Sigmoid colon (tissue), 7 donors: Measurements from ENCODE around the gene LPCAT3. TPM values are rescaled to one million over a fixed set of nuclear protein-coding genes. Genes with fewer than 3 reads are reported as not detected.
A peak's percentile ranks its signal among the peaks of the same experiment; 100 is the strongest.

Experiments used
- DNase-seq: peaks from one replicate; pipeline ENCODE4 v3.0.0-alpha.2; 2019
- H3K27ac ChIP-seq, 4 donors: fragments of 200-600 bp; sonication (generic); one replicate each; pipeline ENCODE4 v1.5.1; 2016 to 2019; ENCODE audit warnings: mild to moderate bottlenecking in 1 of 4
- H3K27me3 ChIP-seq, 3 donors: fragments of 200-600 bp; sonication (generic); one replicate each; pipeline ENCODE4 v1.5.1; 2019; ENCODE audit warnings: mild to moderate bottlenecking in 1 of 3
- H3K36me3 ChIP-seq, 4 donors: fragments of 200-600 bp; sonication (generic); one replicate each; pipeline ENCODE4 v1.5.1; 2016 to 2019
- H3K4me1 ChIP-seq, 4 donors: fragments of 200-600 bp; sonication (generic); one replicate each; pipeline ENCODE4 v1.5.1; 2017 to 2019
- H3K4me3 ChIP-seq, 4 donors: fragments of 200-600 bp; sonication (generic); one replicate each; pipeline ENCODE4 v1.5.1; 2017 to 2019; ENCODE audit warnings: mild to moderate bottlenecking in 2 of 4, moderate library complexity in 1 of 4
- H3K9me3 ChIP-seq, 4 donors: fragments of 200-600 bp in 3 of 4; sonication (generic) in 3 of 4; one replicate each; pipeline versions ENCODE4 v1.5.1 to v1.6.1; 2013 to 2019
- EP300 ChIP-seq, 4 donors: sonication (generic); formaldehyde crosslinking; IDR thresholded peaks; one replicate each; pipeline ENCODE4 v1.6.1; 2017; ENCODE audit warnings: antibody characterized with exemption in 4 of 4
- POLR2A ChIP-seq, 2 donors: fragments of 450-650 bp; IDR thresholded peaks; one replicate each; pipeline ENCODE4 v1.6.1; 2016; ENCODE audit warnings: antibody characterized with exemption in 2 of 2, mild to moderate bottlenecking in 2 of 2, moderate library complexity in 2 of 2
- POLR2AphosphoS5 ChIP-seq, 4 donors: sonication (generic); formaldehyde crosslinking; IDR thresholded peaks; one replicate each; pipeline ENCODE4 v1.6.1; 2017; ENCODE audit warnings: antibody characterized with exemption in 4 of 4
- WGBS, 2 donors: extraction: QIAGEN DNeasy Blood & Tissue Kit; methylation state at CpG; one replicate each; pipeline ENCODE4 v1.1.7; 2013; 5-methylcytosine and 5-hydroxymethylcytosine counted together
- intact Hi-C: fragments of 100-400 bp; cut with DNase I; formaldehyde crosslinking; loops from one replicate; pipeline ENCODE4 v1.15.1; 2023
- polyA plus RNA-seq, 3 donors: library from polyadenylated mRNA; stranded (reverse); fragments of 200-250 nt; gene quantifications; one replicate each; pipeline ENCODE4 v1.2.3, GENCODE V29; 2013
- total RNA-seq, 4 donors: library from RNA; depleted of rRNA; stranded (reverse); fragments of >200 nt; gene quantifications; one replicate each; pipeline ENCODE4 v1.1.0, GENCODE V29; 2016
- TF ChIP-seq, protein P1 (sequence below), 4 experiments: fragments of 450-650 bp in 3 of 4; fragments of 200-600 bp in 1 of 4; IDR thresholded peaks; one replicate each; pipeline ENCODE4 v1.5.1; 2016 to 2019; ENCODE audit warnings: antibody characterized with exemption in 4 of 4, mild to moderate bottlenecking in 3 of 4, moderate library complexity in 2 of 4
- donor health status: healthy with polysubstance abuse.
- donor health status: Bipolar disorder and iron deficiency.
- donor health status: healthy.

The LPCAT3 gene
- total and polyA plus RNA-seq, 7 donors = 7.8 to 47.9 (median 25.3) TPM

DNA sequence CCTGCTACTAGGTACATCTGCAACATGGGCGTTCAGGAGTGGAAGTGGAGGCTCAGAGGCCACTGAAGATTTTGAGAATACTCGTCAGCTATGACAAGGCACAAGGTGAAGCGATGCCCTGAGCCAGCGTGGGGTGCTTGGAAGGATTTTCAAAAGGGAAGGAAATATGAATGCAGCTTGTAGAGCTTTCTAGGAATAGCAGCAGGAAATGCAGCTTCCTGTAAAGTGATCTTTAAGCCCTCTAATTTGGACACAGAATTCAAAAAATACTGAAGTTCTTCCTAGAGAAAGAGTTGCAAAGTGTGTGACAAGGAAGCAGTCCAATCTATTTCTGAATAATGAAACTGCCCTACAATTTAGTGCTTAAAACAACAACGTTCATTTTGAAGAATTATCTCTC, 29.0 kb upstream of the LPCAT3 start:
- H3K27ac ChIP-seq = no peak overlapping the region
- H3K36me3 ChIP-seq = no peaks in the 10 kb centered on the region
- no peaks in the 10 kb centered on the region for H3K9me3 ChIP-seq
- no peaks in the 10 kb centered on the region for H3K27me3 ChIP-seq
- no peak for TF ChIP-seq POLR2A (IDR thresholded peaks at IDR 0.05)
- no peak for TF ChIP-seq POLR2AphosphoS5 (IDR thresholded peaks at IDR 0.05)
- no peak for TF ChIP-seq EP300 (IDR thresholded peaks at IDR 0.05)
- TF ChIP-seq, protein P1, sequence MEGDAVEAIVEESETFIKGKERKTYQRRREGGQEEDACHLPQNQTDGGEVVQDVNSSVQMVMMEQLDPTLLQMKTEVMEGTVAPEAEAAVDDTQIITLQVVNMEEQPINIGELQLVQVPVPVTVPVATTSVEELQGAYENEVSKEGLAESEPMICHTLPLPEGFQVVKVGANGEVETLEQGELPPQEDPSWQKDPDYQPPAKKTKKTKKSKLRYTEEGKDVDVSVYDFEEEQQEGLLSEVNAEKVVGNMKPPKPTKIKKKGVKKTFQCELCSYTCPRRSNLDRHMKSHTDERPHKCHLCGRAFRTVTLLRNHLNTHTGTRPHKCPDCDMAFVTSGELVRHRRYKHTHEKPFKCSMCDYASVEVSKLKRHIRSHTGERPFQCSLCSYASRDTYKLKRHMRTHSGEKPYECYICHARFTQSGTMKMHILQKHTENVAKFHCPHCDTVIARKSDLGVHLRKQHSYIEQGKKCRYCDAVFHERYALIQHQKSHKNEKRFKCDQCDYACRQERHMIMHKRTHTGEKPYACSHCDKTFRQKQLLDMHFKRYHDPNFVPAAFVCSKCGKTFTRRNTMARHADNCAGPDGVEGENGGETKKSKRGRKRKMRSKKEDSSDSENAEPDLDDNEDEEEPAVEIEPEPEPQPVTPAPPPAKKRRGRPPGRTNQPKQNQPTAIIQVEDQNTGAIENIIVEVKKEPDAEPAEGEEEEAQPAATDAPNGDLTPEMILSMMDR (IDR thresholded peaks at IDR 0.05) = no peak
- DNase-seq = no peak
- intact Hi-C loops = no loop called here
- peaks cover 0 to 4% (median 0%) of the 10 kb centered on the region in 4 donors for H3K4me1 ChIP-seq
- WGBS, 2 donors = 49 to 67% methylated on average over 5 of the region's 5 CpGs
- no peak overlapping the region for H3K4me3 ChIP-seq

GRCh38 chr12:7046383-7047105, 28.3 kb upstream of the LPCAT3 start:
- no peak overlapping the region for H3K27ac ChIP-seq
- no peak for DNase-seq
- TF ChIP-seq POLR2AphosphoS5 (IDR thresholded peaks at IDR 0.05) = no peak
- TF ChIP-seq POLR2A (IDR thresholded peaks at IDR 0.05) = no peak
- no peak for TF ChIP-seq EP300 (IDR thresholded peaks at IDR 0.05)
- TF ChIP-seq, protein P1 (IDR thresholded peaks at IDR 0.05) = no peak
- H3K27me3 ChIP-seq = no peaks in the 10 kb centered on the region
- no peak overlapping the region for H3K4me3 ChIP-seq
- H3K36me3 ChIP-seq = no peaks in the 10 kb centered on the region
- no peaks in the 10 kb centered on the region for H3K9me3 ChIP-seq
- WGBS, 2 donors = 81 to 83% methylated on average over 5 of the region's 5 CpGs
- peaks cover 0 to 4% (median 0%) of the 10 kb centered on the region in 4 donors for H3K4me1 ChIP-seq
- intact Hi-C loops = no loop called here

GRCh38 chr12:7045913-7046312, 27.6 kb upstream of the LPCAT3 start:
- no peak overlapping the region for H3K4me3 ChIP-seq
- TF ChIP-seq, protein P1 (IDR thresholded peaks at IDR 0.05) = no peak
- TF ChIP-seq EP300 (IDR thresholded peaks at IDR 0.05) (no peak), POLR2AphosphoS5 (IDR thresholded peaks at IDR 0.05) (no peak)
- peaks cover 0 to 4% (median 0%) of the 10 kb centered on the region in 4 donors for H3K4me1 ChIP-seq
- intact Hi-C loops = no loop called here
- no peaks in the 10 kb centered on the region for H3K27me3 ChIP-seq
- no peak for DNase-seq
- 92 to 93% methylated on average over 9 of the region's 9 CpGs for WGBS, 2 donors
- H3K36me3 ChIP-seq = no peaks in the 10 kb centered on the region
- no peaks in the 10 kb centered on the region for H3K9me3 ChIP-seq
- no peak overlapping the region for H3K27ac ChIP-seq

- DNase-seq = no peak
- no peak overlapping the region for H3K4me3 ChIP-seq
- no peaks in the 10 kb centered on the region for H3K9me3 ChIP-seq
- peaks cover 0 to 4% (median 0%) of the 10 kb centered on the region in 4 donors for H3K4me1 ChIP-seq
- H3K27ac ChIP-seq = no peak overlapping the region
- H3K36me3 ChIP-seq = no peaks in the 10 kb centered on the region
- WGBS, 2 donors = 23 to 51% methylated on average over 6 of the region's 6 CpGs
- TF ChIP-seq, protein P1 (IDR thresholded peaks at IDR 0.05) = peak in 3 of 4 experiments; percentile 23 to 46 (median 34)
- TF ChIP-seq EP300 (IDR thresholded peaks at IDR 0.05) = no peak
- H3K27me3 ChIP-seq = no peaks in the 10 kb centered on the region
- intact Hi-C loops = no loop called here
Measured at GRCh38 chr12:7042842-7043241, 24.6 kb upstream of the LPCAT3 start.

DNA sequence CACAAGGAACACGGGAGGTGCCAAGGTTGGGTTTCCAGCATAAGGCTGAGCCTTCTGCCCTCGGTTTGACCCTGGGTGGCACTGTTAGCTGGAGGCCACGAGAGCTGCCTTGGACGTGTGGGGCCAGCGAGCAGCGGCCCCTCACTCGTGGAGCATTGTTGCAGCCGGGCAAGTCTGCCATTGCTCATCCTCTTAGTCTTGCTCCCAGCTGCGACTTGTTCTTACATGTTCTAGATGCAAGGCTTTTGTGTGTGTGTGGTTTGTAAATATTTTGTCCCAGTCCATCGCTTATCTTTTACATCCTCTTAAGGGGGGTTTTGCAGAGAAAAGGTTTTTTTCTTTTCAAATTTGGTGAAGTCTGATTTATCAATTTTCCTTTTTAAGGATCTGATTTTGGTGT, 21.1 kb upstream of the LPCAT3 start:
- Histone ChIP-seq H3K4me3 (no peak overlapping the region), H3K36me3 (no peaks in the 10 kb centered on the region), H3K27me3 (no peaks in the 10 kb centered on the region), H3K4me1 (peaks cover 0 to 4% (median 0%) of the 10 kb centered on the region in 4 donors), H3K27ac (no peak overlapping the region), H3K9me3 (no peaks in the 10 kb centered on the region)
- DNase-seq = no peak
- intact Hi-C loops = no loop called here
- 85% methylated on average over 10 of the region's 10 CpGs for WGBS, 2 donors
- TF ChIP-seq, protein P1 (IDR thresholded peaks at IDR 0.05) = no peak
- TF ChIP-seq POLR2A (IDR thresholded peaks at IDR 0.05) = no peak
- TF ChIP-seq POLR2AphosphoS5 (IDR thresholded peaks at IDR 0.05) = no peak
- TF ChIP-seq EP300 (IDR thresholded peaks at IDR 0.05) = no peak
